Epithelial cell of prostate (primary cell): ENCODE results near the gene AKT3.

Experiments
- DNase-seq: peaks from one replicate; pipeline ENCODE4 v3.0.0-alpha.2; 2011; ENCODE audit warnings: low read depth, low spot score
- H3K27ac ChIP-seq: fragments of 450-650 bp; 2 replicates; pipeline ENCODE4 v1.5.1; 2017; ENCODE audit warnings: mild to moderate bottlenecking

Gene AKT3

GRCh38 chr1:243535014-243535413 lies 315.0 kb downstream of the AKT3 start:
- no peak for DNase-seq
- H3K27ac ChIP-seq, result no peak overlapping the region

- no peak for DNase-seq
- H3K27ac ChIP-seq, result no peak overlapping the region
Observed at GRCh38 chr1:243529512-243529911, 320.5 kb downstream of the AKT3 start.

- no peak for DNase-seq
- no peak overlapping the region for H3K27ac ChIP-seq
Observed at GRCh38 chr1:243528459-243529121, 321.5 kb downstream of the AKT3 start.

- DNase-seq, result no peak
- no peak overlapping the region for H3K27ac ChIP-seq
Observed at GRCh38 chr1:243526180-243526579, 323.9 kb downstream of the AKT3 start.

GRCh38 chr1:243525085-243525487 lies 325.0 kb downstream of the AKT3 start:
- no peak for DNase-seq
- peak overlapping the region; percentile 3 for H3K27ac ChIP-seq

- no peak overlapping the region for H3K27ac ChIP-seq
- no peak for DNase-seq
Observed at GRCh38 chr1:243523766-243524165, 326.3 kb downstream of the AKT3 start.

- no peak for DNase-seq
- H3K27ac ChIP-seq, result no peak overlapping the region
Observed at GRCh38 chr1:243520831-243521230, 329.2 kb downstream of the AKT3 start.

GRCh38 chr1:243514927-243515326 lies 335.1 kb downstream of the AKT3 start:
- no peak for DNase-seq
- no peak overlapping the region for H3K27ac ChIP-seq

- no peak overlapping the region for H3K27ac ChIP-seq
- no peak for DNase-seq
Observed at GRCh38 chr1:243513726-243514491, 336.1 kb downstream of the AKT3 start.

GRCh38 chr1:243510928-243511327 lies 339.1 kb downstream of the AKT3 start:
- no peak overlapping the region for H3K27ac ChIP-seq
- no peak for DNase-seq

GRCh38 chr1:243508943-243509342 lies 341.1 kb downstream of the AKT3 start:
- DNase-seq, result no peak
- H3K27ac ChIP-seq, result no peak overlapping the region

- DNase-seq, result no peak
- no peak overlapping the region for H3K27ac ChIP-seq
Observed at GRCh38 chr1:243508303-243508713, 341.7 kb downstream of the AKT3 start.

GRCh38 chr1:243507672-243508302 lies 342.3 kb downstream of the AKT3 start:
- H3K27ac ChIP-seq, result no peak overlapping the region
- no peak for DNase-seq

- DNase-seq, result no peak
- no peak overlapping the region for H3K27ac ChIP-seq
Observed at GRCh38 chr1:243507001-243507671, 342.9 kb downstream of the AKT3 start.

GRCh38 chr1:243505986-243506689 lies 343.9 kb downstream of the AKT3 start:
- no peak for DNase-seq
- no peak overlapping the region for H3K27ac ChIP-seq

- no peak overlapping the region for H3K27ac ChIP-seq
- no peak for DNase-seq
Observed at GRCh38 chr1:243503155-243503554, 346.9 kb downstream of the AKT3 start.

GRCh38 chr1:243501002-243501401 lies 349.0 kb downstream of the AKT3 start:
- DNase-seq, result peak; percentile 63
- H3K27ac ChIP-seq, result peak overlapping the region; percentile 57

- DNase-seq, result no peak
- peak overlapping the region; percentile 57 for H3K27ac ChIP-seq
Observed at GRCh38 chr1:243500512-243500911, 349.5 kb downstream of the AKT3 start.

- no peak for DNase-seq
- no peak overlapping the region for H3K27ac ChIP-seq
Observed at GRCh38 chr1:243499711-243500110, 350.3 kb downstream of the AKT3 start.

- DNase-seq, result no peak
Observed at GRCh38 chr1:243499248-243499647, 350.8 kb downstream of the AKT3 start.

More at GRCh38 chr1:243499248-243499647, 350.8 kb downstream of the AKT3 start:
- no peak overlapping the region for H3K27ac ChIP-seq
